GM12801 (cell line): ENCODE results near the gene ARAP3.

Experiments
- TF ChIP-seq, protein P1 (sequence below): IDR thresholded peaks from one replicate; pipeline ENCODE4 v1.5.1; 2011; ENCODE audit warnings: control low read depth; ENCODE audit not compliant: insufficient read length; ENCODE audit errors: extremely low read depth

The ARAP3 gene

DNA sequence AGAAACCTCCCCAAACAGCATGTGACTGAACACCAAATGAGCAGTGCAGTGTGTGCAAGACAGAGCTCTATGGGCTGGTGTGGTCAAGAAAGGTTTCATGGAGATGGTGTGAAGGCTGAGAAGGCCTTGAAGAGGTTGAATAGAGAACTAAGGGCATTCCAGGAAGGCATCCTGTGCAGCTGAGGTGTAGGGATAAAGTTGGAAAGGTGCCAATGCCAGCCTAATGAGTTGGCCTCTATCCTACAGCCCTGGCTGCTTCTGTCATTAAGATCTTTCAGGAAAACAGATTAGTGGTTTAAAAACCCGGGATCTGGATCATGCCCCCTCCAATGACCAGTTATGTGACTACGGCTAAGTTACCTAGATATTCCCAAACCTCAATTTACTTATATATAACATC, 49.4 kb downstream of the ARAP3 start:
- TF ChIP-seq, protein P1, sequence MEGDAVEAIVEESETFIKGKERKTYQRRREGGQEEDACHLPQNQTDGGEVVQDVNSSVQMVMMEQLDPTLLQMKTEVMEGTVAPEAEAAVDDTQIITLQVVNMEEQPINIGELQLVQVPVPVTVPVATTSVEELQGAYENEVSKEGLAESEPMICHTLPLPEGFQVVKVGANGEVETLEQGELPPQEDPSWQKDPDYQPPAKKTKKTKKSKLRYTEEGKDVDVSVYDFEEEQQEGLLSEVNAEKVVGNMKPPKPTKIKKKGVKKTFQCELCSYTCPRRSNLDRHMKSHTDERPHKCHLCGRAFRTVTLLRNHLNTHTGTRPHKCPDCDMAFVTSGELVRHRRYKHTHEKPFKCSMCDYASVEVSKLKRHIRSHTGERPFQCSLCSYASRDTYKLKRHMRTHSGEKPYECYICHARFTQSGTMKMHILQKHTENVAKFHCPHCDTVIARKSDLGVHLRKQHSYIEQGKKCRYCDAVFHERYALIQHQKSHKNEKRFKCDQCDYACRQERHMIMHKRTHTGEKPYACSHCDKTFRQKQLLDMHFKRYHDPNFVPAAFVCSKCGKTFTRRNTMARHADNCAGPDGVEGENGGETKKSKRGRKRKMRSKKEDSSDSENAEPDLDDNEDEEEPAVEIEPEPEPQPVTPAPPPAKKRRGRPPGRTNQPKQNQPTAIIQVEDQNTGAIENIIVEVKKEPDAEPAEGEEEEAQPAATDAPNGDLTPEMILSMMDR, result no peak

DNA sequence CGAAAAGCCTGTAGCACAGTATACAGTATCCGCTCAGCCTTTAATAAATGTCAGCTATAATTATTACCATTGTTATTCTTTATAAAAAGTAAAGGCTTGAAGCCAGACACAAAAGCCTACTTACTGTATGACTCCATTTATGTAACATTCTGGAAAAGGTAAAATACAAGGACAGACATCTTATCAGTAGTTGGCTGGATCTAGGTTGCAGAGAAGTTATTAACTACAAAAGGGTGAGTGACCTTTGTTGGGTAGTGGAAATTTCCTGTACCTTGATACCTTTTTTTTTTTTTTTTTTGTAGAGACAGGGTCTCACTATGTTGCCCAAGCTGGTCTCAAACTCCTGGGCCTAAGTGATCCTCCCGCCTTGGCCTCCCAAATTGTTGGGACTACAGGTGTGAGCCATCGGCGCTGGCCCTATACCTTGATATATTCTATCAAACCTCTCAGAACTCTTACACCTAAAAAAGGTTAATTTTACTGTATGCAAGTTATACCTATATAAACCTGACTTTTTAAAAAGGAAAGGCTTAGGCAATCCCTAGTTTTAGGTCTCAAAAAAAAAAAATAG, 51.4 kb downstream of the ARAP3 start:
- TF ChIP-seq, protein P1, result no peak

DNA sequence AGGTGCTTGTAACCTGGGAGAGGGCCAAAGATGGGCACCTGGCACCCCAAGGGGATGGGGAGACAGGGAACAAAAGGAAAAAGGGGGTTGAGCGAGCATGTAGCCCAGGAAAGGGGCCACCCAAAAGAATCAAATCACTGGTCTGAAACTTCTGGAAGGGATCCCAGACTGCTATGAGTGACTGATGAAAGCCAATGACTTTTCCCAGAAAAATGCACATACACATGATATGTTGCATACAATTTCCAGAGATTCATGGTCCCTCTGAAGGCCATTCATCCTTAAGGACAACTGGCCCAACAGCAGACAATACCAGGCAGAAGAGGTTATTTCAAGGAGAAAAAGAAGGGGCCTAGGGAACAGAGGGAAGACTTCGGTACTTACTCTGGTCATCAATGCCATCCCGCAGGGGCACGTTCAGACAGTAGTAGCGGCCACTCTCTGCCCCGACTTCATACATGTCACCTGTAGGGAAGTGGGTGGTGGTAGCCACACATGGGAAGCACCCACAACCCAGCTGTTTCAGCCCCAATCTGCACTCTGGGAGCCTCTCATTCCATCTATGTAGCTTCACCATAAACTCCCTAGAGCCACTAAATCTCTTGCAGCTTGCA, 53.7 kb downstream of the ARAP3 start:
- TF ChIP-seq, protein P1, result no peak

GRCh38 chr5:141623611-141624010, 58.4 kb downstream of the ARAP3 start:
- TF ChIP-seq, protein P1, result no peak

DNA sequence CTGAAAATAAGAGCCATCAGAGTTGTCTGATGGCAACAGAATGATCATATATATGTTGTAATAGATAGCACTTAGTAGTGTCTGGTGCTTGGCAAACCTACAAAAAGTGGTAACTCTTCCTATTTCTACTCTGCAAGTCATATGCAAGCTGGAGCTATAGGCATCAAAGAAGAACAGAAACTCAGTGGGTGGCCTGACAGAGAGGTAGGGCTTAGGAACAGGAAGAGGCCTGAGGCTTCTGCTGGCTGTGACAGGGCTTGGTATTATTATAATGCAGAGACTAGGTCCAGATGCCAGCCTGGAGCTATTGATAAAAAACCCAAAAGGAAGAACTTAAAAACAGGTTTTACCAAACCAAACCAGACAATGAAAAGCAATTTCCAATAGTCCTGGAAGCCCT, 58.8 kb downstream of the ARAP3 start:
- TF ChIP-seq, protein P1, result no peak

DNA sequence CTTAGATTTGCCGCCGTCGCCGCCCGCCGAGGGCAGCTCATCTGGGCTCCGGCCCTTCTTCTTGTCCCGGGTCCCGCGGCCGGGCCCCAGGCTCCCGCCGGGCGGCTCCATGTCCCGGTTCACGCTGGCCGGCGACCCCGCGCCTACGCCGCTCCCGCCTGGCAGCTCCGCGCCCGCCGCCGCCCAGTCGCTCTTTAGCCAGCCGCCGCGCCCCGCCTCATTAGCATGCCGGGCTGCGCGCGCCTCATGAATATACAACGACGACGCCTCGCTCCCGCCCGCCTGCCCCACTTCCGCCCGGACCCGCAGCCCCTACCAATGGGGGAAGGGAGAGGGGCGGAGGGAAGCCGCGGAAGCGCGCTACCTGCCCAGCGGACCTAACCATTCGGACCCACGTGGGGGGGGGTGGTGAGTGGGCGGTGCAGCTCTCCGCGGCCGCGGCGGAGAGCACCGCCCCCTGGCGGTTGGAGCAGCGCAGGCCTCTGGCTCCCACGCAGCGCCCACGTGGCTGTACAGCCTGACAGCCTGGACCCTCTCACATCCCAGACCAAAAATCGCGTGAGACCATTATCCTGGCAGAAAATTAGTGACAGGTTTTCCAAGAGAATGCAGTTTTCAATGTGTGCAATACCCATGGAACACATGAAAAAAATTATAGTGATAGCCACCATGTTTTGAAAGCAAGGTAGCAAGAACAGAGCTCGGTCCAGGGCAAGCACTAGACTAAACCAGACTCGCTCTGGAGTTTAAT, 63.1 kb downstream of the ARAP3 start, which contains the start of gene DIAPH1:
TSS of gene DIAPH1 (minus strand) at position 197 of the 751 bp plus-strand sequence. CDS start at position 111, 86 bp downstream.
- TF ChIP-seq, protein P1, result peak; percentile 60

DNA sequence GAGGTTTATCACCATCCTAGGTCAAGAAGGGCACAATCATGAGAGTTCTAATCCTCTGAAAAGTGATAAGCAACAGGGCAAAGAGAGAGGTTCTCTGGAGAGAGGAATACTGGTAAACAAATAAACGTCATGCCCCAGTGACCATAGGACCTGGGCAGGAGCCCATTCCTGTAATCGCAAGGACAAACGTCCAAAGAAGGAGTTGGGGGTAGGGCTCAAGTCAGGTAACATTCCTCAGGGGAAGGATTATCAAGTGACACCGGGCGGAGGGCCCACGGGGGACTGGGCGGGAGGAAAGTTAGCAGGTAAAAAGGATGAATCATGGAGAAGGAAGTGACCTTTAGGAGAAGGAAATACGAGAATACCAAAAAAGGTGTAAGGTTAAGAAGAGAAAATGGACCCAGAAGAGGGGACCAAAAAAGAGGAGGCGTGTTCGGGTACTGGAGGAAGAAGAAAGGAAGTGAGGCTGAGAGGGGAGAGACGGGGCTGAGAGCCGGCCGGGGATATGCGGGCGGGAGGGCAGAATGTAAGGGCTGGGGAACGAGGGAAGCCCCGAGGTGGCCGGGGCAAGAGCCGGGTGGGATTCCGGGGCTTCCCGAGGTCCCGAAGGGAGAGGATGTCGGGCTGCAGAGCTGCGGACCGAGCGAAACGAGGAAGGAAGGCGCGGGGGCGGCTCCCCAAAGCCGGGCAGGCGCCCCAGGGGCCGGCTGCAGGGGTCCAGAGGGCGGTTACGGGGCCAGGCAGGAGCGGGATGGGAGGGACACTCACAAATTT, 63.8 kb downstream of the ARAP3 start:
- TF ChIP-seq, protein P1, result no peak
